OCI-LY3 (cell line): ENCODE measurements around the gene IL20RA.

Experiments used
- H2AFZ ChIP-seq: fragments of 200-600, 300-600 bp; shearing (Covaris generic); 2 replicates; pipeline ENCODE4 v1.6.0; 2014; ENCODE audit warnings: antibody characterized with exemption, low read depth, low read length
- H3K27ac ChIP-seq: fragments of 200-600, 300-600 bp; sonication (generic); 2 replicates; pipeline ENCODE4 v1.5.1; 2014; ENCODE audit warnings: mild to moderate bottlenecking, low read length, moderate library complexity, mixed read lengths
- H3K27me3 ChIP-seq: fragments of 200-600, 300-600 bp; sonication (generic); 2 replicates; pipeline ENCODE4 v1.6.1; 2014; ENCODE audit warnings: low read depth, low read length, mixed read lengths
- H3K36me3 ChIP-seq: fragments of 200-600, 300-600 bp; sonication (generic); replicated peaks from 2 replicates; pipeline ENCODE3; 2014; ENCODE audit warnings: low read depth, low read length, mixed read lengths
- H3K4me1 ChIP-seq: fragments of 300-600, 200-600 bp; sonication (generic); 2 replicates; pipeline ENCODE4 v1.6.1; 2014; ENCODE audit warnings: low read length, mixed read lengths
- H3K4me2 ChIP-seq: fragments of 200-600, 300-600 bp; sonication (generic); 2 replicates; pipeline ENCODE4 v1.6.1; 2014; ENCODE audit warnings: low read length, mixed read lengths
- H3K4me3 ChIP-seq: fragments of 300-600, 200-600 bp; sonication (generic); 2 replicates; pipeline ENCODE4 v1.5.1; 2014; ENCODE audit warnings: antibody characterized with exemption, mild to moderate bottlenecking, low read length, moderate library complexity
- H3K79me2 ChIP-seq: fragments of 300-600, 200-600 bp; shearing (Covaris generic); 2 replicates; pipeline ENCODE4 v1.6.1; 2014; ENCODE audit warnings: mild to moderate bottlenecking, low read length, mixed read lengths
- H3K9ac ChIP-seq: fragments of 300-600, 200-600 bp; shearing (Covaris generic); 2 replicates; pipeline ENCODE4 v1.6.0; 2014; ENCODE audit warnings: mild to moderate bottlenecking, low read length, moderate library complexity
- H3K9me3 ChIP-seq: fragments of 200-600, 300-600 bp; shearing (Covaris generic); 2 replicates; pipeline ENCODE4 v1.6.1; 2014; ENCODE audit warnings: low read length, mixed read lengths; ENCODE audit not compliant: insufficient read depth
- H4K20me1 ChIP-seq: fragments of 200-600, 300-600 bp; sonication (generic); 2 replicates; pipeline ENCODE4 v1.6.1; 2016; ENCODE audit warnings: low read length, mixed read lengths; ENCODE audit not compliant: insufficient read depth
- CTCF ChIP-seq: fragments of 200-600, 300-600 bp; sonication (generic); IDR thresholded peaks from 2 replicates; pipeline ENCODE4 v1.5.1; 2014; ENCODE audit warnings: antibody characterized with exemption, low read length, low read depth
- EZH2phosphoT487 ChIP-seq: fragments of 200-600 bp; shearing (Covaris generic); IDR thresholded peaks from 2 replicates; pipeline ENCODE4 v1.6.1; 2018; ENCODE audit warnings: antibody characterized with exemption, mixed run types, low read depth

IL20RA gene

GRCh38 chr6:137044366-137045221, at the start of gene IL20RA:
Gene IL20RA, minus strand, starts transcription at chr6:137044965. Its CDS starts 237 bp downstream, at chr6:137044728.
- Histone ChIP-seq H3K4me2 (peak within 1 kb of the TSS; percentile 79), H3K4me3 (peak within 1 kb of the TSS; percentile 84), H2AFZ (peak within 1 kb of the TSS; percentile 89), H4K20me1 (no peaks in the 10 kb centered on the region), H3K27ac (no peak within 1 kb of the TSS), H3K9me3 (no peaks in the 10 kb centered on the region), H3K9ac (peak within 1 kb of the TSS; percentile 54), H3K27me3 (peaks cover 5% of the 10 kb centered on the region; the same call in 1 of the 2 replicates), H3K36me3 (no peaks in the 10 kb centered on the region), H3K4me1 (no peaks in the 10 kb centered on the region), H3K79me2 (no peaks in the 10 kb centered on the region)
- TF ChIP-seq EZH2phosphoT487 (no peak), CTCF (no peak)

- Histone ChIP-seq H2AFZ (peak overlapping the region; percentile 49; the same call in 1 of the 2 replicates), H3K9me3 (no peaks in the 10 kb centered on the region), H3K4me3 (0 out of 2 replicates have a peak overlapping the region, but pooled peaks have one; percentile 9), H3K4me1 (peaks cover 81% of the 10 kb centered on the region), H3K9ac (peak overlapping the region; percentile 69), H3K4me2 (peak overlapping the region; percentile 48), H3K27ac (peak overlapping the region; percentile 95), H4K20me1 (no peaks in the 10 kb centered on the region), H3K36me3 (no peaks in the 10 kb centered on the region), H3K79me2 (no peaks in the 10 kb centered on the region), H3K27me3 (no peaks in the 10 kb centered on the region)
- TF ChIP-seq EZH2phosphoT487 = no peak
These were observed 48.7 kb upstream of the IL20RA start for GRCh38 chr6:137093183-137094069.

- Histone ChIP-seq H3K36me3 (no peaks in the 10 kb centered on the region), H2AFZ (no peak overlapping the region), H3K4me2 (no peak overlapping the region), H3K79me2 (no peaks in the 10 kb centered on the region), H3K4me3 (no peak overlapping the region), H3K4me1 (peaks cover 83% of the 10 kb centered on the region), H3K9me3 (no peaks in the 10 kb centered on the region), H3K27me3 (no peaks in the 10 kb centered on the region), H4K20me1 (no peaks in the 10 kb centered on the region), H3K9ac (no peak overlapping the region), H3K27ac (peak overlapping the region; percentile 7; the same call in 1 of the 2 replicates)
- TF ChIP-seq EZH2phosphoT487 = no peak
- TF ChIP-seq CTCF = no peak
These were observed 47.3 kb upstream of the IL20RA start for GRCh38 chr6:137092018-137092417.

GRCh38 chr6:137089305-137089704, 44.5 kb upstream of the IL20RA start:
- no peaks in the 10 kb centered on the region for H3K9me3 ChIP-seq
- peaks cover 83% of the 10 kb centered on the region for H3K4me1 ChIP-seq
- H4K20me1 ChIP-seq = no peaks in the 10 kb centered on the region
- H3K9ac ChIP-seq = peak overlapping the region; percentile 37
- no peak for TF ChIP-seq EZH2phosphoT487
- peak overlapping the region; percentile 55 for H3K27ac ChIP-seq
- H3K4me2 ChIP-seq = peak overlapping the region; percentile 53
- H3K4me3 ChIP-seq = no peak overlapping the region
- H3K27me3 ChIP-seq = no peaks in the 10 kb centered on the region
- no peaks in the 10 kb centered on the region for H3K36me3 ChIP-seq
- H2AFZ ChIP-seq = peak overlapping the region; percentile 79
- no peaks in the 10 kb centered on the region for H3K79me2 ChIP-seq
